Tibial artery (tissue), 4 donors: ENCODE data around the gene ICAM1.
"Not testable (repeated sequence)": the region's sequence is repeated elsewhere in the genome, so short reads cannot be mapped to it uniquely, and the experiment has no call there.

Experiments used
- DNase-seq, 2 donors: peaks; one replicate each; pipeline ENCODE4 v3.0.0-alpha.2; 2019
- H3K27ac ChIP-seq, 2 donors: fragments of 200-600 bp; sonication (generic) in 1 of 2; 1 replicate in 1 of 2; 2 replicates in 1 of 2; pipeline ENCODE4 v1.5.1; 2018 to 2019; ENCODE audit warnings: mild to moderate bottlenecking in 1 of 2
- H3K27me3 ChIP-seq, 2 donors: fragments of 200-600 bp; sonication (generic) in 1 of 2; one replicate each; pipeline versions ENCODE4 v1.5.1 to v1.6.0; 2016 to 2019
- H3K36me3 ChIP-seq, 3 donors: fragments of 200-600 bp; sonication (generic) in 2 of 3; one replicate each; pipeline ENCODE4 v1.5.1; 2016 to 2019; ENCODE audit warnings: mild to moderate bottlenecking in 2 of 3
- H3K4me1 ChIP-seq, 4 donors: fragments of 200-600 bp; sonication (generic) in 2 of 4; 1 replicate in 3 of 4; 2 replicates in 1 of 4; pipeline ENCODE4 v1.5.1; 2016 to 2019
- H3K4me3 ChIP-seq, 2 donors: fragments of 200-600 bp; sonication (generic) in 1 of 2; 1 replicate in 1 of 2; 2 replicates in 1 of 2; pipeline ENCODE4 v1.5.1; 2018 to 2019; ENCODE audit warnings: mild to moderate bottlenecking in 2 of 2
- H3K9me3 ChIP-seq, 3 donors: fragments of 200-600 bp; sonication (generic) in 1 of 3; one replicate each; pipeline ENCODE4 v1.5.1; 2016 to 2019
- intact Hi-C: fragments of 100-400 bp; cut with DNase I; formaldehyde crosslinking; loops from one replicate; pipeline ENCODE4 v1.15.0; 2023; ENCODE audit warnings: low total_unique reads
- TF ChIP-seq, protein P1 (sequence below), 2 experiments: fragments of 200-600 bp in 1 of 2; fragments of 450-650 bp in 1 of 2; IDR thresholded peaks; one replicate each; pipeline ENCODE4 v1.5.1; 2017 to 2019; ENCODE audit warnings: antibody characterized with exemption in 2 of 2, mild to moderate bottlenecking in 1 of 2, moderate library complexity in 1 of 2

ICAM1 gene

DNA sequence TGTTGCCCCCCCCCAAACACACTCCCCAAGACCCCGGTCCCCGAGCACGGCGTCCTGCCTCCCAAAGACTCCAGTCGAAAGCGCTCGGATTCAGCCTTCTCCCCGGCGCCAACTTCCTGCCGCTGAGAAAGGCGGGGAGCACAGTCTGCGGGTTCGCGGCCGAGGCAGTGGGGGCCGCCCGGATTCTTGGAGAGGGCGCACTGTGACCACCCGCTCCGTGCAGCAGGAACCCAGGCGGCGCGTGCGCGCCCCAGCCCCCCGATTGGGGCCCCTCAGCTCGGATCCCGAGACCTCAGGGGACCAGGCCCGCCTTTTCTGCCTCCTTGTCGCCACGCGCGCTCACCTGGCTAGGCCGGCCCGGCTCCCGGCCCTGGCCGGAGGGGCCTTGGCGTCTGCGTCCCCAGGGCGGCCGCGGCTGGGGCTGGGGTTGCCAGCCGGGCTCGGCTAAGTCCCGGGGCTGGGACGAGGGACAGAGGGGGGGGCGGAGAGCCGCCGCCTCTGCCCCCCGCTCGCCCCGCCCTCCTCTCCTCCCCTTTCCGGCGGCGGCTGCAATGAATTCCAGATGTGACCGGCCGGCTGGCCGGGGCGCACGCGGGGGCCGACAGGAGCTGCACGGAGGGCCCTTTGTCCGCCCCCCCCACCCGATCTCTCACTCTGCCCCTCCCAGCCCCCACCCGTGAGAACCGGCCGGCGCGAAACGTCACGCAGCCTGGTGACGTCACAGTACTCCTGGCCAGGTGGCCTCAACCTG is 39.9 kb upstream of the ICAM1 start, which contains the start of gene S1PR2:
S1PR2 (minus strand) TSS at position 471 of the 751 bp plus-strand sequence. CDS start 6,426 bp downstream, outside the sequence.
- DNase-seq: peak; percentile 74 to 83
- TF ChIP-seq, protein P1, sequence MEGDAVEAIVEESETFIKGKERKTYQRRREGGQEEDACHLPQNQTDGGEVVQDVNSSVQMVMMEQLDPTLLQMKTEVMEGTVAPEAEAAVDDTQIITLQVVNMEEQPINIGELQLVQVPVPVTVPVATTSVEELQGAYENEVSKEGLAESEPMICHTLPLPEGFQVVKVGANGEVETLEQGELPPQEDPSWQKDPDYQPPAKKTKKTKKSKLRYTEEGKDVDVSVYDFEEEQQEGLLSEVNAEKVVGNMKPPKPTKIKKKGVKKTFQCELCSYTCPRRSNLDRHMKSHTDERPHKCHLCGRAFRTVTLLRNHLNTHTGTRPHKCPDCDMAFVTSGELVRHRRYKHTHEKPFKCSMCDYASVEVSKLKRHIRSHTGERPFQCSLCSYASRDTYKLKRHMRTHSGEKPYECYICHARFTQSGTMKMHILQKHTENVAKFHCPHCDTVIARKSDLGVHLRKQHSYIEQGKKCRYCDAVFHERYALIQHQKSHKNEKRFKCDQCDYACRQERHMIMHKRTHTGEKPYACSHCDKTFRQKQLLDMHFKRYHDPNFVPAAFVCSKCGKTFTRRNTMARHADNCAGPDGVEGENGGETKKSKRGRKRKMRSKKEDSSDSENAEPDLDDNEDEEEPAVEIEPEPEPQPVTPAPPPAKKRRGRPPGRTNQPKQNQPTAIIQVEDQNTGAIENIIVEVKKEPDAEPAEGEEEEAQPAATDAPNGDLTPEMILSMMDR (IDR thresholded peaks at IDR 0.05): no peak
- Histone ChIP-seq H3K27ac (peak within 1 kb of the TSS; percentile 65 to 72), H3K27me3 (no peaks in the 10 kb centered on the region), H3K4me1 (peaks cover 0 to 36% (median 17%) of the 10 kb centered on the region in 4 donors), H3K9me3 (no peaks in the 10 kb centered on the region), H3K4me3 (peak within 1 kb of the TSS; percentile 66 to 96), H3K36me3 (no peaks in the 10 kb centered on the region)
- intact Hi-C loops: no loop called here

DNA sequence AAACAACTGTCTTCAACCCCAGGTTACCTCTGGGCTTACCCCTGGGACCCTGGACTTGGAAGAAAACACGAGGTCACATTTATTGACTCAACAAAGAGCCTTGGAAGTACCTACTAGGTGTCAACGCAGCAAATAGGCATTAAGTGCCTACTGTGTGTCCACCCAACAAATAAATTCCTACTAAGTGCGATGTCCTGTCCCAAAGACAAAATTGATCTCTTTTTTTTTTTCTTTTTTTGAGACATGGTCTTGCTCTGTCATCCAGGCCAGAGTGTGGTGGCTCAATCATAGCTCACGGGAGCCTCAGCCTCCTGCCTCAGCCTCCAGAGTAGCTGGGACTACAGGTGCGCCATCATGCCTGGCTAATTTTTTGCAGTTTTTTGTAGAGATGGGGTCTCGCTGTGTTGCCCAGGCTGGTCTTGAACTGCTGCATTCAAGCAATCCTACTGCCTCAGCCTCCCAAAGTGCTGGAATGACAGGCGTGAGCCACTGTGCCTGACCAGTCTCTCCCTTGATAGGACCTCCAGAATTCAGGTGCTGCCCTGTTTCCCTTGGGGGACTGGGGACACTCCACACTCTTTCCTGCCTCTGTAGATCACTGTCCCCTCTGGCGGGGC is 39.2 kb upstream of the ICAM1 start:
- H3K9me3 ChIP-seq: no peaks in the 10 kb centered on the region
- intact Hi-C loops: no loop called here
- H3K27me3 ChIP-seq: no peaks in the 10 kb centered on the region
- H3K36me3 ChIP-seq: no peaks in the 10 kb centered on the region
- H3K27ac ChIP-seq: peak overlapping the region; percentile 65 to 72
- no peak for DNase-seq
- TF ChIP-seq, protein P1 (IDR thresholded peaks at IDR 0.05): no peak
- H3K4me3 ChIP-seq: peak overlapping the region; percentile 66 to 96
- peaks cover 0 to 34% (median 17%) of the 10 kb centered on the region in 4 donors for H3K4me1 ChIP-seq

- Histone ChIP-seq H3K4me3 (no peak overlapping the region), H3K27ac (no peak overlapping the region), H3K36me3 (no peaks in the 10 kb centered on the region), H3K4me1 (peaks cover 0 to 26% (median 17%) of the 10 kb centered on the region in 4 donors), H3K9me3 (no peaks in the 10 kb centered on the region), H3K27me3 (no peaks in the 10 kb centered on the region)
- intact Hi-C loops: no loop called here
- no peak for DNase-seq
- TF ChIP-seq, protein P1 (IDR thresholded peaks at IDR 0.05): no peak
Measured at GRCh38 chr19:10233946-10234345, 37.0 kb upstream of the ICAM1 start.

- Histone ChIP-seq H3K27me3 (no peaks in the 10 kb centered on the region), H3K36me3 (no peaks in the 10 kb centered on the region), H3K27ac (no peak overlapping the region), H3K4me1 (peaks cover 0 to 17% (median 13%) of the 10 kb centered on the region in 4 donors), H3K9me3 (no peaks in the 10 kb centered on the region), H3K4me3 (no peak overlapping the region)
- TF ChIP-seq, protein P1 (IDR thresholded peaks at IDR 0.05): no peak
- intact Hi-C loops: no loop called here
- DNase-seq: no peak
Measured at GRCh38 chr19:10235003-10235402, 35.9 kb upstream of the ICAM1 start.

DNA sequence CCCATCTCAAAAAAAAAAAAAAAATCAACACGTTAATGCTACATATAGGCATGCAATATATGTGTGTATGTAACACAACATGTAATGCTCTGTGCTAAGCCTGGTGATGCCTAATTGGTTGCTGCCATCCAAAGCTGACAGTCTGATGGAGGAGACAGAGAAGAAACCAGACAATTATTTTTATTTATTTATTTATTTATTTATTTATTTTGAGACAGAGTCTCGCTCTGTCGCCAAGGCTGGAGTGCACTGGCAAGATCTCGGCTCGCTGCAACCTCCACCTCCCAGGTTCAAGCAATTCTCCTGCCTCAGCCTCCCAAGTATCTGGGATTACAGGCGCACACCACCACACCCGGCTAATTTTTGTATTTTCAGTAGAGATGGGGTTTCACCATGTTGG is 35.5 kb upstream of the ICAM1 start:
- H3K27ac ChIP-seq, DNase-seq, H3K9me3 ChIP-seq, H3K4me3 ChIP-seq, H3K27me3 ChIP-seq, intact Hi-C loops, H3K36me3 ChIP-seq: not testable (repeated sequence)
- H3K4me1 ChIP-seq: peaks cover 0 to 13% (median 9%) of the 10 kb centered on the region in 4 donors

DNA sequence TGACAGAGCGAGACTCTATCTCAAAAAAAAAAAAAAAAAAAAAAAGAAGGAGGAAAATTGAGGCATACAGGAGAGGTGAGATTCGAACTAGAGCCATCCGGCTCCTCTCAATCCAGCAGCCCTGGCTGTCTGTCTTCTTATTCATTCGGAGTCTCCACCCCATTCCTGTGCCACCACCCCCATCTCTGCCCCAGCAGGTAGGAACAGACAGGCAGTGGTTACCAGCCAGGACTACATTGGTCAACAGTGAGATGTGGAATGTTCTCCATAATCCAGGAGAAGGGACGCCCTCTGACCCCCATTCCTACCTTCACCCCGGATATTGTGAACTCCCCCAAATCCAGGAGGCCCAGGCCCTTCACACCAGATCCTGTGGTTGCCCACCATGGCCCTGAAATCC is 33.2 kb upstream of the ICAM1 start:
- H3K27ac ChIP-seq: no peak overlapping the region
- DNase-seq: no peak
- TF ChIP-seq, protein P1 (IDR thresholded peaks at IDR 0.05): no peak
- H3K4me1 ChIP-seq: no peaks in the 10 kb centered on the region
- no peaks in the 10 kb centered on the region for H3K36me3 ChIP-seq
- intact Hi-C loops: no loop called here
- no peaks in the 10 kb centered on the region for H3K27me3 ChIP-seq
- H3K4me3 ChIP-seq: no peak overlapping the region
- H3K9me3 ChIP-seq: no peaks in the 10 kb centered on the region
